Endothelial cell of umbilical vein (primary cell): ENCODE results near the gene EEF1E1. TPM values are rescaled to one million over a fixed set of nuclear protein-coding genes. Genes with fewer than 3 reads are reported as not detected.

Experiments
- BruUV-seq: library from RNA; stranded (reverse); fragments of 400-500 nt; replicated peaks from 2 replicates; lab custom pipeline; 2021; lab: Mats Ljungman, UMichigan
- CTCF ChIA-PET: fragments of 300-600, 350-600 bp; sonication (Branson Sonifier 250); formaldehyde crosslinking; loops from one replicate; lab custom pipeline; 2021; ENCODE audit warnings: antibody characterized with exemption, inconsistent platforms; lab: Charles Lee
- POLR2A ChIA-PET: fragments of 300-600, 350-600 bp; sonication (Branson Sonifier 250); formaldehyde crosslinking; loops from one replicate; lab custom pipeline; 2021; ENCODE audit warnings: antibody characterized with exemption, inconsistent platforms; lab: Charles Lee
- DNase-seq: peaks from one replicate; pipeline ENCODE4 v3.0.0-alpha.2; 2011; ENCODE audit warnings: low read depth, low spot score
- FAIRE-seq: peaks from 2 replicates; lab custom pipeline; 2011; peaks lifted over from hg19 to GRCh38; lab: Jason Lieb, UNC
- H2AFZ ChIP-seq: 2 replicates; pipeline ENCODE4 v1.6.0; 2012; ENCODE audit warnings: low read depth, low read length, control low read depth, inconsistent platforms
- H3K27ac ChIP-seq: 2 replicates; pipeline ENCODE4 v1.5.1; 2011; ENCODE audit warnings: low read depth, mild to moderate bottlenecking, control low read depth, low read length, moderate library complexity; ENCODE audit not compliant: insufficient read depth
- H3K27me3 ChIP-seq, 2 experiments: 2 replicates each; pipeline versions ENCODE4 v1.6.0 to v1.6.1; 2011; ENCODE audit warnings: low read length in 2 of 2, mixed read lengths in 1 of 2; ENCODE audit not compliant: control insufficient read depth in 2 of 2, insufficient read depth in 2 of 2
- H3K36me3 ChIP-seq, 2 experiments: 2 replicates in 1 of 2; 3 replicates in 1 of 2; pipeline ENCODE4 v1.5.1; 2011; ENCODE audit warnings: low read length in 2 of 2, mild to moderate bottlenecking in 1 of 2, moderate library complexity in 1 of 2; ENCODE audit not compliant: control insufficient read depth in 2 of 2, insufficient read depth in 2 of 2; ENCODE audit errors: extremely low read depth in 1 of 2
- H3K4me1 ChIP-seq: 3 replicates; pipeline ENCODE4 v1.5.1; 2011; ENCODE audit warnings: mild to moderate bottlenecking, low read length; ENCODE audit not compliant: control insufficient read depth, insufficient read depth; ENCODE audit errors: extremely low read depth
- H3K4me2 ChIP-seq: 2 replicates; pipeline ENCODE4 v1.6.1; 2011; ENCODE audit warnings: low read length, control low read depth, mixed read lengths; ENCODE audit not compliant: insufficient read depth
- H3K4me3 ChIP-seq, 3 experiments: fragments of 200-600 bp in 1 of 3; sonication (generic), shearing (Covaris generic) in 1 of 3; replicated peaks in 1 of 3; 2 replicates each; pipeline ENCODE4 v1.5.1; 2011 to 2016; ENCODE audit warnings: control low read depth in 3 of 3, low read length in 3 of 3, mild to moderate bottlenecking in 2 of 3, inconsistent platforms in 1 of 3, low read depth in 1 of 3, moderate library complexity in 1 of 3; ENCODE audit not compliant: insufficient read depth in 1 of 3
- H3K79me2 ChIP-seq: 2 replicates; pipeline ENCODE4 v1.6.0; 2012; ENCODE audit warnings: low read length, inconsistent platforms; ENCODE audit not compliant: control insufficient read depth, insufficient read depth
- H3K9ac ChIP-seq: replicated peaks from 2 replicates; pipeline ENCODE3; 2011; ENCODE audit warnings: low read length, control low read depth; ENCODE audit not compliant: insufficient read depth; ENCODE audit errors: extremely low read depth
- H3K9me1 ChIP-seq: replicated peaks from 3 replicates; pipeline ENCODE4 v1.6.0; 2011; ENCODE audit warnings: mild to moderate bottlenecking, low read length; ENCODE audit not compliant: control insufficient read depth, insufficient read depth; ENCODE audit errors: extremely low read depth
- H3K9me3 ChIP-seq: replicated peaks from 2 replicates; pipeline ENCODE4 v1.5.1; 2012; ENCODE audit warnings: low read length, inconsistent platforms; ENCODE audit not compliant: control insufficient read depth, insufficient read depth
- H4K20me1 ChIP-seq: replicated peaks from 2 replicates; pipeline ENCODE3; 2011; ENCODE audit warnings: mild to moderate bottlenecking, low read length; ENCODE audit not compliant: control insufficient read depth, insufficient read depth; ENCODE audit errors: extremely low read depth
- FOS ChIP-seq: IDR thresholded peaks from 2 replicates; pipeline ENCODE4 v1.6.1; 2011; ENCODE audit warnings: mild to moderate bottlenecking, low read length, moderate library complexity, borderline replicate concordance; ENCODE audit not compliant: insufficient read depth
- GATA2 ChIP-seq: IDR thresholded peaks from 2 replicates; pipeline ENCODE4 v1.7.0; 2011; ENCODE audit warnings: low read depth, mild to moderate bottlenecking, moderate library complexity, mixed read lengths, low read length; ENCODE audit not compliant: insufficient read length, insufficient read depth
- JUN ChIP-seq: IDR thresholded peaks from 2 replicates; pipeline ENCODE4 v1.6.1; 2011; ENCODE audit warnings: borderline replicate concordance, low read depth; ENCODE audit not compliant: insufficient read length, insufficient read depth
- POLR2A ChIP-seq: IDR thresholded peaks from 2 replicates; pipeline ENCODE4 v1.6.1; 2012; ENCODE audit warnings: low read depth, mild to moderate bottlenecking, control low read depth, low read length
- dilution Hi-C: fragments of 300-500 bp; cut with MboI; formaldehyde crosslinking; loops from one replicate; pipeline ENCODE4 v1.15.0; 2019; ENCODE audit warnings: low sequenced_read_pairs; ENCODE audit not compliant: extremely low pct_ligation_motif_present
- intact Hi-C: fragments of 100-400 bp; cut with micrococcal nuclease; formaldehyde crosslinking; loops from one replicate; pipeline ENCODE4 v1.10.0; 2022
- polyA plus RNA-seq, 4 experiments: library from polyadenylated mRNA; depleted of rRNA in 3 of 4; stranded (reverse) in 3 of 4; unstranded in 1 of 4; fragments of >200 nt; gene quantifications; 2 replicates each; pipeline versions ENCODE4 v1.2.1 to v1.2.3, GENCODE V29; 2011 to 2012; ENCODE audit warnings: missing spikeins in 1 of 4
- total RNA-seq: library from RNA; stranded (reverse); gene quantifications from 2 replicates; pipeline ENCODE4 v1.2.3, GENCODE V29; 2021

EEF1E1 gene
- total and polyA plus RNA-seq, 2 donors (not counting 3 experiments of a cell fraction or from before 2014, with no cell fraction given), result 53.8 to 58.1 TPM

DNA sequence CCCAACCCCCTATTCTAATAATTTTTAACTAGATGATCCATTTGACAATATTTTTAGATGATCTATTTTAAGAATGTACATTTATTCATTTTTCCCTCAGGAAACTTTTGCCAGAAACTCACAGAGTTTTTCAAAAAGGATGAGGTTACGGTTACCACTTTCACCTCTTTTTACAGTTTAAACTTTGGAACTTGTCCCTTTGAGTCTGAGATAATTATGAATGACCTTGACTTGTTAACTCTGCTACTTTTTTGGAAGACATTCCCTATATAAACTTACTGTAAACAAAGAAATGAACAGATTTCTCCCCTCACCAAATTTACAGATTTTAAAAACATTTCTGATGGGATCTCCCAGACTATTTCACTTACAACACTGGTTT lies 19.8 kb downstream of the EEF1E1 start:
- H3K4me3 ChIP-seq, result peak overlapping the region in 1 of 3 experiments; percentile 16
- peak overlapping the region; percentile 78 for H3K4me2 ChIP-seq
- TSS peak; percentile 46 for BruUV-seq
- no peaks in the 10 kb centered on the region for H3K9me1 ChIP-seq
- no peaks in the 10 kb centered on the region for H3K36me3 ChIP-seq
- no peaks in the 10 kb centered on the region for H3K9me3 ChIP-seq
- dilution Hi-C loops, result no loop called here
- ChIA-PET CTCF (interaction anchor here (1.0 kb wide), 1 partner anchor 360 kb away, joined by 3 read pairs; no protein-coding TSS in a partner anchor), POLR2A (interaction anchor here (0.7 kb wide), 1 partner anchor 26 kb away, joined by 3 read pairs; no protein-coding TSS in a partner anchor)
- peak overlapping the region; percentile 93 for H3K27ac ChIP-seq
- no peak overlapping the region for H2AFZ ChIP-seq
- DNase-seq (no peak), FAIRE-seq (no peak)
- H4K20me1 ChIP-seq, result no peaks in the 10 kb centered on the region
- TF ChIP-seq POLR2A, result peak; percentile 17
- no peak for TF ChIP-seq FOS
- intact Hi-C loops, result loop anchor here (5.0 kb wide), 1 partner anchor 350 kb away; no protein-coding TSS in a partner anchor
- H3K9ac ChIP-seq, result peak overlapping the region; percentile 76
- H3K27me3 ChIP-seq, result no peaks in the 10 kb centered on the region
- H3K4me1 ChIP-seq, result peaks cover 64% of the 10 kb centered on the region
- H3K79me2 ChIP-seq, result peaks cover 26% of the 10 kb centered on the region

DNA sequence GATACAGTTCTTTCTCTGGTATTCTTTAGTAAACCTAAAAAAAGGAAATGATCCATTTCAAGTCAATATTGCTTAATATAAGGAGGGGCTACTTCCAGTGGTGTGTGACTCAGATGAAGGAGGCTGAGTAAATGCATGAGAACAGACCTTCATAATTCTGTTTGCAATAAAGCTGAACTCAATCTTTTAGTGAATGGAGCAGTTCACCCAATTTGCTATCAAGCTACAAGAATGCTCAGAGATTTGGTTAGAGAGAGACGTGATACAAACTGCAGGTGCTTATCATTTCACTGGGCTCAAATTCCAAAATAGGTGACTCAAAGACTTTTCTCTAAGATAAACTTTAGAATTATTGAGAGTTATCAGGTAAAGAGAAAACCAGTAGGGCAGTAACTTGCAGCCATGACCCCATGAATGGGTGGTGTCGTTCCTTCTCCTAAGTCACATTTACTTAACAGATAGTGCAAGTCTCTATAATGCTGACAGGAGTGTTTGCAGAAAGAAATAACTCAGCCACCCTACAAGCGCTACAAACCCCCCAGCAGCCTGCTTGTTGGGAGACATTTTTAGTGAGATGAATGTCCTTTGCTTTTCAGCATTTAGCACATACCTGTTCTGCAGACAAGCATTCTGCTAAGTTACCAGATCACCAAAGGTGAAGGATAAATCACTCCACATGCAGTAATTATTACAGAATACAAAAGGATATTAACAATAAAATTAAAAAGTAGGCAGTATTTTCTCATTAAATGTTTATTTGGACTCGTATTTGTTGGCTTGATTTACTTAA lies 21.8 kb downstream of the EEF1E1 start:
- peak; percentile 28 for FAIRE-seq
- POLR2A ChIA-PET, result no interaction called here
- H3K27ac ChIP-seq, result peak overlapping the region; percentile 93

More for the DNA sequence above, 21.8 kb downstream of the EEF1E1 start:
- H3K79me2 ChIP-seq, result peaks cover 23% of the 10 kb centered on the region
- intact Hi-C loops, result loop anchor here (5.0 kb wide), 1 partner anchor 348 kb away; no protein-coding TSS in a partner anchor
- no peaks in the 10 kb centered on the region for H3K36me3 ChIP-seq
- DNase-seq, result peak; percentile 71
- H4K20me1 ChIP-seq, result no peaks in the 10 kb centered on the region
- H3K4me2 ChIP-seq, result peak overlapping the region; percentile 74
- TF ChIP-seq GATA2 (no peak), POLR2A (peak; percentile 11), FOS (peak; percentile 73), JUN (no peak)
- H2AFZ ChIP-seq, result no peak overlapping the region
- dilution Hi-C loops, result no loop called here
- no peaks in the 10 kb centered on the region for H3K27me3 ChIP-seq
- no peaks in the 10 kb centered on the region for H3K9me1 ChIP-seq
- peak overlapping the region; percentile 42 for H3K9ac ChIP-seq
- H3K9me3 ChIP-seq, result no peaks in the 10 kb centered on the region
- H3K4me3 ChIP-seq, result no peak overlapping the region
- CTCF ChIA-PET, result interaction anchor here (1.0 to 1.8 kb wide), 4 partner anchors 11 to 358 kb away, joined by 3 to 7 read pairs (median 4); partner anchors contain the start of gene BLOC1S5
- peaks cover 57% of the 10 kb centered on the region for H3K4me1 ChIP-seq
- no TSS peak for BruUV-seq
